GM12874 (cell line): ENCODE measurements around the gene GNG7.

Experiments used
- TF ChIP-seq, protein P1 (sequence below): IDR thresholded peaks from 2 replicates; pipeline ENCODE4 v1.5.1; 2011; ENCODE audit warnings: low read depth, mild to moderate bottlenecking, control low read depth, low read length, moderate library complexity; ENCODE audit not compliant: insufficient read depth

Gene GNG7

DNA sequence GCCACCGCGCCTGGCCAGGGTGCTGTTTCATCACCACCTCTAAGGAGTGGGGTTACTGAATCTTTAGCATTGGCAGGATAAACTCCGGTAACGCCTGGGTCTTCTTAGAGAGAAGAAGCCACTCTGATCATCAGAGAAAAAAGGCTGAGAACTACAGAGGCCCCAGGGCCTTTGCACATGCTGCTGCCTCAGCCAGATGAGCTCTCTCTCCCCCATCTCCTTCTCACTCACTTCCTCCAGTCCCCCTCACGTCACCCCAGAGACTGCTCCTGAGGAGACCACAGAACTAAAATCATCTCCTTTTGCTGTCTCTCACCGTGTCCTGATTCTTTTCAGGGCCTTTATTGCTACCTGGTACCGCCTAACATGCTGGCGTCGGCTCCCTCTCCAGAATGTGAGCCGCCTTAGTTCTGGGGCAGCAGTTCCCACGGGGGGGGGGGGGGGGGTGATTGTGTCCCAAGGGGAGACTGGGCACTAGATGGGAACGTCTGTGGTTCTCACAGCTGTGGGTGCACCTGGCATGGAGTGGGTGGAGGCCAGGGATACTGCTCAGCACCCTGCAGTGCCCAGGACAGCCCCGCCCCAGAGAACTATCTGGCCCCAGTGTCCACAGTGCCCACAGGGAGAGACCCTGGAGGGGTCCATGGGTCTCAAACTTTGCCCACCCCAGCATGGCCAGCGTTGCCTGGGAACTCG lies 23.8 kb upstream of the GNG7 start:
- TF ChIP-seq, protein P1, sequence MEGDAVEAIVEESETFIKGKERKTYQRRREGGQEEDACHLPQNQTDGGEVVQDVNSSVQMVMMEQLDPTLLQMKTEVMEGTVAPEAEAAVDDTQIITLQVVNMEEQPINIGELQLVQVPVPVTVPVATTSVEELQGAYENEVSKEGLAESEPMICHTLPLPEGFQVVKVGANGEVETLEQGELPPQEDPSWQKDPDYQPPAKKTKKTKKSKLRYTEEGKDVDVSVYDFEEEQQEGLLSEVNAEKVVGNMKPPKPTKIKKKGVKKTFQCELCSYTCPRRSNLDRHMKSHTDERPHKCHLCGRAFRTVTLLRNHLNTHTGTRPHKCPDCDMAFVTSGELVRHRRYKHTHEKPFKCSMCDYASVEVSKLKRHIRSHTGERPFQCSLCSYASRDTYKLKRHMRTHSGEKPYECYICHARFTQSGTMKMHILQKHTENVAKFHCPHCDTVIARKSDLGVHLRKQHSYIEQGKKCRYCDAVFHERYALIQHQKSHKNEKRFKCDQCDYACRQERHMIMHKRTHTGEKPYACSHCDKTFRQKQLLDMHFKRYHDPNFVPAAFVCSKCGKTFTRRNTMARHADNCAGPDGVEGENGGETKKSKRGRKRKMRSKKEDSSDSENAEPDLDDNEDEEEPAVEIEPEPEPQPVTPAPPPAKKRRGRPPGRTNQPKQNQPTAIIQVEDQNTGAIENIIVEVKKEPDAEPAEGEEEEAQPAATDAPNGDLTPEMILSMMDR = no peak

GRCh38 chr19:2724148-2724557 lies 21.7 kb upstream of the GNG7 start:
- TF ChIP-seq, protein P1 = no peak; the same call in 1 of the 2 replicates

- TF ChIP-seq, protein P1 = no peak
Observed at GRCh38 chr19:2723747-2724146, 21.3 kb upstream of the GNG7 start.

DNA sequence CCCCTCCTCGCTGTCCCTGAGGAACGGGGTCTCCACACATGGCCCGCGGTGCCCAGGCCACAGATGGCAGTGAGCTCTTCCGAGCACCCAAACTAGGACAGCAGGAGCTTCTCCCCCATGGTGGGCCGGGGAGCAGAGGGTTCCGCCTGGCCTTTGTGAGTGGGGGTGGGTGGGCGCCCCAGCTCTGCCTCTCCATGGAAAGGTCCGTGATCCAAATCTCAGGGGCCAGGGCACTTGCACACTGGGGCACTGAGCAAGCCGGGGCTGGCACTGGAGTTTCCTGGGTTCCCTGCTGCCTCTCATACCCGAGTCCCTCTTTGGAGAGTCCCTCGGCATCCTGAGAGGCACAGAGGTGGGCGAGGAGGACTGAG lies 20.8 kb upstream of the GNG7 start:
- TF ChIP-seq, protein P1 = no peak

DNA sequence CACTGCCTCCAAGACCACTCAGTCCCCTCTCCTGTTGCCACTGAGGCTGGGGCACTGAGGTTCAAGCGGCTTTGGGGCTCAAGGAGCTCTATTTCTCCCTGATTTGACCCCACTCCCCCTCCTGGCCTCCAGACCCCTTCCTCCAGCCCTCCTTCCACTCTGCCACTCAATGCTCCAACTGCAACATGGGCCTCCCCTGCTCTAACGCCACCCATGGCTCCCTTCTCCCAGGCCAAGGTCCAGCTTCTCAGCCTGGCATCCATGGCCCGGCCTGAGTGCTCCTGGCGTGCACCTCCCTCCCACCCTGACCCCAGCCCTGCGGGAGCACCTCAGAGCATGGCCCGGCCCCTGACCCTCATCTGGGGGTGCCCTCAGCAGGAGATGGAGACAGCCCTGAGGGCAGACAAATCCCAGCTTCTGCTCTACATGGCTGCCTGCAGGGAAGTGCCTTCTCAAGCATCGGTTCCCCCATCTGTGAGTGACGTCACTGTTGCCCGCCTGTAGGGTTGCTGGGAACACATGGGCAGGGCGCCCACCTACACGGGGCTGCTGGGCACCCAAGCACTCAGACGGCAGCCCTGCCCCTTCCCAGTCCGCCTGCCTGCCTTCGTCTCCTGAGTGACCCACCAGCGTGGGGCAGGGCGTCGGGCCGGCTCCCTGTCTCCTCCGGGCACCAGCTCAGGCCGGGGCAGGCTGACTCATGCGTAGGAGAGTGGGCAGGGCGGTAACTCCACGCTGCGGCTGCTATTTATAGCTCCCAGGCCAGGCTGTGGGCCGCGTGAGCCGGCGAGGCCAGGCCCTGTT lies 20.2 kb upstream of the GNG7 start:
- TF ChIP-seq, protein P1 = no peak

- TF ChIP-seq, protein P1 = no peak
Observed at GRCh38 chr19:2721570-2722540, 19.4 kb upstream of the GNG7 start.
